ENCODE results near the gene RITA1. TPM values are rescaled to one million over a fixed set of nuclear protein-coding genes. Genes with fewer than 3 reads are reported as not detected.
A peak's percentile ranks its signal among the peaks of the same experiment; 100 is the strongest.

The RITA1 gene
- total and polyA plus RNA-seq, 2 donors from 2014 or later: 14.6 to 31.6 TPM

DNA sequence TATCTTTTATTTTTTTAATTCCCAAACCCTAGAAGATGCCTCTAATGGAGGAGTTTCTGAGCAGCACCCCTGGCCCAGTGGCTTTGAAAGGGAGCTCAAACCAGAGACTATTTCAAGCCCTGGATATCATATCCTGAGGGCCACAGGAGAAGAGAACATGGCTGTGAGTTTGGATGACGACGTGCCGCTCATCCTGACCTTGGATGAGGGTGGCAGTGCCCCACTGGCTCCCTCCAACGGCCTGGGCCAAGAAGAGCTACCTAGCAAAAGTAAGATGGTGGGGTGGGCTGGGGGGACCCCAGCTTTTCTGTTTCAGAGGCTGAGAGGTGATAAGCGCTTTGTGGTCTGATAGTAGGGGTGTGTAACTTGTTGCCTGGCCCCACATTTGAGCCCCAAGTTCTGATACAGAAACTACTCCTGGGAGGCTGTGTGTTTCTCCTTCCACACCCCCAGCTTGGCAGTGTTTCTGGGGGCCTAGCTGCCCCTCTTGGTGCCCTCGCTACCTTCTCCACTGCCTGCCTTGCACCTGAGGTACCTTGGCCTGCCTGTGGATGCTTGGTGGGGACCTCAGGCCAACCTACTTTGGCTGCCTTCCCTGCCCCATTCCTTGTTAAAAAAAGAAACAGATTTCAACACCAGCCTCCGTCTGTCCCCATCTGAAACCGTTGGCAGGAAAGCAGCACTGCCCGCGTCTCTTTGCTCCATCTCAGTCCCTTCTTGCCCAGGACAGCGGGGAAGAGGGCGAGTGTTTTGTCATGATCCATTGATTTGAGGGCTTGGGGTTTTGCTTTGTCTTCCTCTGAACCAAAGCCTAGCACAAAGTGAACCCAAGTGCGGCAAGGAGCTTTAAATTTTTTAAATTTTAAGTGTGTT, 41.4 kb downstream of the RITA1 start:
- peaks cover 0 to 49% (median 16%) of the 10 kb centered on the region in 3 donors for H3K36me3 ChIP-seq (ENCODE audit: control insufficient read depth in 2 of 3, insufficient read depth in 3 of 3, low read length in 3 of 3)
- no peaks in the 10 kb centered on the region for H3K9me3 ChIP-seq (ENCODE audit: control insufficient read depth in 2 of 3, insufficient read depth in 1 of 3, low read length in 3 of 3)
- intact Hi-C loops (cut with DNase I): no loop called here
- no peaks in the 10 kb centered on the region for H3K27me3 ChIP-seq (ENCODE audit: control insufficient read depth, insufficient read depth, low read length)
- peaks cover 8 to 41% (median 27%) of the 10 kb centered on the region in 3 donors for H3K4me1 ChIP-seq (ENCODE audit: control insufficient read depth in 2 of 3, insufficient read depth in 2 of 3, low read depth in 1 of 3, low read length in 3 of 3)
- no peak overlapping the region for H3K4me3 ChIP-seq (ENCODE audit: low read length in 3 of 3)
- TF ChIP-seq, protein P1, sequence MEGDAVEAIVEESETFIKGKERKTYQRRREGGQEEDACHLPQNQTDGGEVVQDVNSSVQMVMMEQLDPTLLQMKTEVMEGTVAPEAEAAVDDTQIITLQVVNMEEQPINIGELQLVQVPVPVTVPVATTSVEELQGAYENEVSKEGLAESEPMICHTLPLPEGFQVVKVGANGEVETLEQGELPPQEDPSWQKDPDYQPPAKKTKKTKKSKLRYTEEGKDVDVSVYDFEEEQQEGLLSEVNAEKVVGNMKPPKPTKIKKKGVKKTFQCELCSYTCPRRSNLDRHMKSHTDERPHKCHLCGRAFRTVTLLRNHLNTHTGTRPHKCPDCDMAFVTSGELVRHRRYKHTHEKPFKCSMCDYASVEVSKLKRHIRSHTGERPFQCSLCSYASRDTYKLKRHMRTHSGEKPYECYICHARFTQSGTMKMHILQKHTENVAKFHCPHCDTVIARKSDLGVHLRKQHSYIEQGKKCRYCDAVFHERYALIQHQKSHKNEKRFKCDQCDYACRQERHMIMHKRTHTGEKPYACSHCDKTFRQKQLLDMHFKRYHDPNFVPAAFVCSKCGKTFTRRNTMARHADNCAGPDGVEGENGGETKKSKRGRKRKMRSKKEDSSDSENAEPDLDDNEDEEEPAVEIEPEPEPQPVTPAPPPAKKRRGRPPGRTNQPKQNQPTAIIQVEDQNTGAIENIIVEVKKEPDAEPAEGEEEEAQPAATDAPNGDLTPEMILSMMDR (IDR thresholded peaks at IDR 0.05; ENCODE audit: borderline replicate concordance, extremely low read depth, insufficient read depth): no peak
- peak overlapping the region in 1 of 3 donors; percentile 25 for H3K9ac ChIP-seq (ENCODE audit: low read length in 3 of 3)
- FAIRE-seq (no peak), DNase-seq (peak in 1 of 5 donors; percentile 58)
- H3K27ac ChIP-seq (ENCODE audit: low read depth in 2 of 2, low read length in 2 of 2): peak overlapping the region in 1 of 2 donors; percentile 30

DNA sequence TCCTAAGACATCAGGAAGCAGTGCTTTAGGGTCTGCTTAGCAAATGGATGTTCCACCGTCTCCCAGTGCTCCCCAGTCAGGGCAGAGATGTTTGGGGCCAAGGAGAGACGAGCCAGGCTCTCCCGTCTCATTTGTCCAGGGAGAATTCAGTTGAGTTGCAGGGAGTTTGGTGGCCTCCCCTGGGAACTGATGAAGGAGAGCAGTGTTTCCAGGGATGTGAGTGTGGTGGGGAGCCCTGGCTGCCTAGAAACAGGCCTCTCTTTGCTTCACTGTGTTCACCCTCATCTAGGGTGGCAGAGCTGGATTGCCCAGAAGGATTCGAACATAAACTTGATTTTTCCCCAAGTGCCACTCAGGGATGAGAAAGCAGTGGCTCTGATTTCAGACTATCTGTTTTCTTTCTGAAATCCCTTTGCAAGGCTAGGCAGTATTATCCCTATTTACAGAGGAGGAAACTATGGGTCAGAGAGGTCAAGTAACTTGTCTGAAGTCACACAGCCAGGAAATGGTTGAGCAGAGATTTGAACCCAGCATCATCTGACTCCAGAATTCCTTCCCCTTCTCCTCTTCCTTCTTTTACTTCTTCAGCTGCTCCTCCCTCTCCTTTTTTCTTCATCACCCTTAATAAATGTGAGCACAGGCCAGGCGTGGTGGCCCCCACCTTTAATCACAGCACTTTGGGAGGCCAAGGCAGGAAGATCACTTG, 42.3 kb downstream of the RITA1 start:
- Histone ChIP-seq H3K9ac (ENCODE audit: low read length in 3 of 3) (no peak overlapping the region), H3K27ac (ENCODE audit: low read depth in 2 of 2, low read length in 2 of 2) (no peak overlapping the region), H3K27me3 (ENCODE audit: control insufficient read depth, insufficient read depth, low read length) (no peaks in the 10 kb centered on the region), H3K9me3 (ENCODE audit: control insufficient read depth in 2 of 3, insufficient read depth in 1 of 3, low read length in 3 of 3) (no peaks in the 10 kb centered on the region), H3K4me3 (ENCODE audit: low read length in 3 of 3) (no peak overlapping the region), H3K36me3 (ENCODE audit: control insufficient read depth in 2 of 3, insufficient read depth in 3 of 3, low read length in 3 of 3) (peaks cover 0 to 58% (median 25%) of the 10 kb centered on the region in 3 donors), H3K4me1 (ENCODE audit: control insufficient read depth in 2 of 3, insufficient read depth in 2 of 3, low read depth in 1 of 3, low read length in 3 of 3) (peaks cover 3 to 45% (median 30%) of the 10 kb centered on the region in 3 donors)
- FAIRE-seq (no peak), DNase-seq (peak in 1 of 5 donors; percentile 9)
- TF ChIP-seq, protein P1 (IDR thresholded peaks at IDR 0.05; ENCODE audit: borderline replicate concordance, extremely low read depth, insufficient read depth): no peak
- intact Hi-C loops (cut with DNase I): no loop called here

DNA sequence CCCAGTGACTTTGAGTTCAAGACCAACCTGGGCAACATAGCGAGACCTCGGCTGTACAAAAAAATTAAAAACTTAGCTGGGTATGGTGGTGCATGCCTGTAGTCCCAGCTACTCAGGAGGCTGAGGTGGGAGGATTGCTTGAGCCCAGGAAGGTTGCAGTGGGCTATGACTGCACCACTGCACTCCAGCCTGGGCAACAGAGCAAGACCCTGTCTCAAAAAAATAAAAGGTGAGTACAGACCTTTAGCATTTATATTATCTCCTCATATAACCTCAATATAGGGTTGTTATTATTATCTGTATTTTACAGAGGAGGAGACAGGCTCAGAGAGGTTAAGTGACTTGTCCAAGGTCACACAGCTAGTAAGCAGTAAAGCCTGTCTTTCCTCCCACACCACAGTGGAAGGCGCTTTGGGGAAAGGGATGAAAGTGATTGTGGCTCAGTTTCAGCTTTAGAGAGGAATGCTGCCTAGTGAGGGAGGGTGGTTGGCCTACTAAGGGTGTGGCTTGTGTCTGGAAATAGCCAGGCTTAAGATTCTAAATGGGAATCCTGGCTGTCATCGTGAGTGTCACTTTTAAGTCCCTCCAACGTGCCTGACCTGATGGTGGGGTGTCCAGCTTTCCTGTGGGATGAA, 43.0 kb downstream of the RITA1 start:
- H3K27me3 ChIP-seq (ENCODE audit: control insufficient read depth, insufficient read depth, low read length): no peaks in the 10 kb centered on the region
- no peaks in the 10 kb centered on the region for H3K9me3 ChIP-seq (ENCODE audit: control insufficient read depth in 2 of 3, insufficient read depth in 1 of 3, low read length in 3 of 3)
- no peak overlapping the region for H3K9ac ChIP-seq (ENCODE audit: low read length in 3 of 3)
- H3K4me3 ChIP-seq (ENCODE audit: low read length in 3 of 3): no peak overlapping the region
- H3K4me1 ChIP-seq (ENCODE audit: control insufficient read depth in 2 of 3, insufficient read depth in 2 of 3, low read depth in 1 of 3, low read length in 3 of 3): peaks cover 0 to 46% (median 36%) of the 10 kb centered on the region in 3 donors
- DNase-seq: peak in 1 of 5 donors; percentile 6
- H3K36me3 ChIP-seq (ENCODE audit: control insufficient read depth in 2 of 3, insufficient read depth in 3 of 3, low read length in 3 of 3): peaks cover 0 to 65% (median 31%) of the 10 kb centered on the region in 3 donors
- TF ChIP-seq, protein P1 (IDR thresholded peaks at IDR 0.05; ENCODE audit: borderline replicate concordance, extremely low read depth, insufficient read depth): no peak
- no peak for FAIRE-seq
- intact Hi-C loops (cut with DNase I): no loop called here
- peak overlapping the region in 1 of 2 donors; percentile 8 for H3K27ac ChIP-seq (ENCODE audit: low read depth in 2 of 2, low read length in 2 of 2)

Measured in kidney (tissue), 14 donors.